Measurements from ENCODE around the gene LRIG3.
"Not testable (repeated sequence)": the region's sequence is repeated elsewhere in the genome, so short reads cannot be mapped to it uniquely, and the experiment has no call there.

Gene LRIG3

GRCh38 chr12:58901664-58902063 lies 18.6 kb downstream of the LRIG3 start:
- DNase-seq (ENCODE audit: low read depth), result no peak

GRCh38 chr12:58897969-58898368 lies 22.3 kb downstream of the LRIG3 start:
- DNase-seq (ENCODE audit: low read depth), result no peak

- DNase-seq (ENCODE audit: low read depth), result no peak
Measured at GRCh38 chr12:58896278-58896677, 24.0 kb downstream of the LRIG3 start.

- DNase-seq (ENCODE audit: low read depth), result no peak
Measured at GRCh38 chr12:58895053-58895452, 25.3 kb downstream of the LRIG3 start.

- no peak for DNase-seq (ENCODE audit: low read depth)
Measured at GRCh38 chr12:58894040-58894439, 26.3 kb downstream of the LRIG3 start.

GRCh38 chr12:58893495-58893894 lies 26.8 kb downstream of the LRIG3 start:
- no peak for DNase-seq (ENCODE audit: low read depth)

GRCh38 chr12:58889557-58889956 lies 30.7 kb downstream of the LRIG3 start:
- DNase-seq (ENCODE audit: low read depth), result no peak

- no peak for DNase-seq (ENCODE audit: low read depth)
Measured at GRCh38 chr12:58888131-58888783, 32.0 kb downstream of the LRIG3 start.

- DNase-seq (ENCODE audit: low read depth), result no peak
Measured at GRCh38 chr12:58887068-58887467, 33.2 kb downstream of the LRIG3 start.

- DNase-seq (ENCODE audit: low read depth), result no peak
Measured at GRCh38 chr12:58886474-58886873, 33.8 kb downstream of the LRIG3 start.

- DNase-seq (ENCODE audit: low read depth), result no peak
Measured at GRCh38 chr12:58884916-58885315, 35.4 kb downstream of the LRIG3 start.

- DNase-seq (ENCODE audit: low read depth), result no peak
Measured at GRCh38 chr12:58883576-58884334, 36.5 kb downstream of the LRIG3 start.

GRCh38 chr12:58882826-58883225 lies 37.5 kb downstream of the LRIG3 start:
- DNase-seq (ENCODE audit: low read depth), result no peak

GRCh38 chr12:58881816-58882215 lies 38.5 kb downstream of the LRIG3 start:
- DNase-seq (ENCODE audit: low read depth), result no peak

GRCh38 chr12:58880639-58881038 lies 39.7 kb downstream of the LRIG3 start:
- DNase-seq (ENCODE audit: low read depth), result no peak

- no peak for DNase-seq (ENCODE audit: low read depth)
Measured at GRCh38 chr12:58877243-58877743, 43.0 kb downstream of the LRIG3 start.

- DNase-seq (ENCODE audit: low read depth), result no peak
Measured at GRCh38 chr12:58873496-58873895, 46.8 kb downstream of the LRIG3 start.

- DNase-seq (ENCODE audit: low read depth), result no peak
Measured at GRCh38 chr12:58871556-58871955, 48.7 kb downstream of the LRIG3 start.

GRCh38 chr12:58870595-58870994 lies 49.7 kb downstream of the LRIG3 start:
- DNase-seq (ENCODE audit: low read depth), result no peak

GRCh38 chr12:58860788-58861240 lies 59.5 kb downstream of the LRIG3 start:
- DNase-seq (ENCODE audit: low read depth), result no peak

- DNase-seq (ENCODE audit: low read depth), result no peak
Measured at GRCh38 chr12:58860056-58860787, 60.1 kb downstream of the LRIG3 start.

- no peak for DNase-seq (ENCODE audit: low read depth)
Measured at GRCh38 chr12:58858030-58858429, 62.3 kb downstream of the LRIG3 start.

GRCh38 chr12:58857206-58857605 lies 63.1 kb downstream of the LRIG3 start:
- not testable (repeated sequence) for DNase-seq (ENCODE audit: low read depth)
